ENCODE results near the gene PHF23.

- TF ChIP-seq, protein P1, sequence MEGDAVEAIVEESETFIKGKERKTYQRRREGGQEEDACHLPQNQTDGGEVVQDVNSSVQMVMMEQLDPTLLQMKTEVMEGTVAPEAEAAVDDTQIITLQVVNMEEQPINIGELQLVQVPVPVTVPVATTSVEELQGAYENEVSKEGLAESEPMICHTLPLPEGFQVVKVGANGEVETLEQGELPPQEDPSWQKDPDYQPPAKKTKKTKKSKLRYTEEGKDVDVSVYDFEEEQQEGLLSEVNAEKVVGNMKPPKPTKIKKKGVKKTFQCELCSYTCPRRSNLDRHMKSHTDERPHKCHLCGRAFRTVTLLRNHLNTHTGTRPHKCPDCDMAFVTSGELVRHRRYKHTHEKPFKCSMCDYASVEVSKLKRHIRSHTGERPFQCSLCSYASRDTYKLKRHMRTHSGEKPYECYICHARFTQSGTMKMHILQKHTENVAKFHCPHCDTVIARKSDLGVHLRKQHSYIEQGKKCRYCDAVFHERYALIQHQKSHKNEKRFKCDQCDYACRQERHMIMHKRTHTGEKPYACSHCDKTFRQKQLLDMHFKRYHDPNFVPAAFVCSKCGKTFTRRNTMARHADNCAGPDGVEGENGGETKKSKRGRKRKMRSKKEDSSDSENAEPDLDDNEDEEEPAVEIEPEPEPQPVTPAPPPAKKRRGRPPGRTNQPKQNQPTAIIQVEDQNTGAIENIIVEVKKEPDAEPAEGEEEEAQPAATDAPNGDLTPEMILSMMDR (conservative IDR thresholded peaks at IDR 0.05 in 1 of 2, IDR thresholded peaks at IDR 0.05 in 1 of 2; ENCODE audit: extremely low read depth in 1 of 2, insufficient read depth in 1 of 2, low read depth in 1 of 2, low read length in 2 of 2): no peak
- TF ChIP-seq EZH2 (IDR thresholded peaks at IDR 0.05; ENCODE audit: borderline replicate concordance, low read length): no peak
Measured at GRCh38 chr17:7259555-7259889, 20.3 kb upstream of the PHF23 start.
